Testis (tissue), 3 donors: ENCODE measurements around the gene GALC. TPM values are rescaled to one million over a fixed set of nuclear protein-coding genes. Genes with fewer than 3 reads are reported as not detected.

Experiments
- DNase-seq: peaks from one replicate; pipeline ENCODE4 v3.0.0-alpha.2; 2019
- H3K27ac ChIP-seq, 2 donors: fragments of 200-600 bp; sonication (generic); one replicate each; pipeline ENCODE4 v1.5.1; 2019
- H3K27me3 ChIP-seq: fragments of 200-600 bp; sonication (generic); one replicate; pipeline ENCODE4 v1.5.1; 2019
- H3K36me3 ChIP-seq: fragments of 200-600 bp; sonication (generic); one replicate; pipeline ENCODE4 v1.5.1; 2017; ENCODE audit warnings: low read depth; ENCODE audit errors: missing control alignments
- H3K4me1 ChIP-seq: fragments of 200-600 bp; sonication (generic); one replicate; pipeline ENCODE4 v1.5.1; 2019
- H3K4me3 ChIP-seq, 2 donors: fragments of 200-600 bp; sonication (generic); one replicate each; pipeline ENCODE4 v1.5.1; 2017 to 2019
- H3K9me3 ChIP-seq: fragments of 200-600 bp; sonication (generic); one replicate; pipeline ENCODE4 v1.5.1; 2017
- POLR2A ChIP-seq: fragments of 450-650 bp; IDR thresholded peaks from one replicate; pipeline ENCODE4 v1.6.1; 2017; ENCODE audit warnings: antibody characterized with exemption, mild to moderate bottlenecking, moderate library complexity
- WGBS, 2 donors: methylation state at CpG; one replicate each; pipeline ENCODE4 v1.1.5; 2018; 5-methylcytosine and 5-hydroxymethylcytosine counted together
- intact Hi-C: fragments of 100-400 bp; cut with DNase I; formaldehyde crosslinking; loops from one replicate; pipeline ENCODE4 v1.15.1; 2023; ENCODE audit warnings: low total_unique reads
- polyA plus RNA-seq: library from polyadenylated mRNA; stranded (reverse); fragments of 350-450 nt; fragmentation: Illumina TruSeq; extraction: RNeasy Lipid Tissue Mini Kit (QIAGEN cat#74804); gene quantifications from one replicate; pipeline ENCODE4 v1.2.3, GENCODE V29; 2014; ENCODE audit warnings: low read depth, low replicate concordance; ENCODE audit not compliant: insufficient read depth
- total RNA-seq, 2 donors: library from RNA; depleted of rRNA; stranded (reverse); fragments of >200 nt; gene quantifications; one replicate each; pipeline ENCODE4 v1.2.3, GENCODE V29; 2016
- TF ChIP-seq, protein P1 (sequence below), 3 experiments: fragments of 450-650 bp in 2 of 3; fragments of 200-600 bp in 1 of 3; sonication (generic) in 1 of 3; IDR thresholded peaks; one replicate each; pipeline ENCODE4 v1.5.1; 2016 to 2019; ENCODE audit warnings: antibody characterized with exemption in 3 of 3, mild to moderate bottlenecking in 2 of 3, moderate library complexity in 1 of 3

Gene GALC
- total and polyA plus RNA-seq, 3 donors from 2014 or later = 50.7 to 100 (median 79.6) TPM

GRCh38 chr14:87998482-87998881 lies 5.5 kb upstream of the GALC start:
- no peak for TF ChIP-seq POLR2A
- TF ChIP-seq, protein P1, sequence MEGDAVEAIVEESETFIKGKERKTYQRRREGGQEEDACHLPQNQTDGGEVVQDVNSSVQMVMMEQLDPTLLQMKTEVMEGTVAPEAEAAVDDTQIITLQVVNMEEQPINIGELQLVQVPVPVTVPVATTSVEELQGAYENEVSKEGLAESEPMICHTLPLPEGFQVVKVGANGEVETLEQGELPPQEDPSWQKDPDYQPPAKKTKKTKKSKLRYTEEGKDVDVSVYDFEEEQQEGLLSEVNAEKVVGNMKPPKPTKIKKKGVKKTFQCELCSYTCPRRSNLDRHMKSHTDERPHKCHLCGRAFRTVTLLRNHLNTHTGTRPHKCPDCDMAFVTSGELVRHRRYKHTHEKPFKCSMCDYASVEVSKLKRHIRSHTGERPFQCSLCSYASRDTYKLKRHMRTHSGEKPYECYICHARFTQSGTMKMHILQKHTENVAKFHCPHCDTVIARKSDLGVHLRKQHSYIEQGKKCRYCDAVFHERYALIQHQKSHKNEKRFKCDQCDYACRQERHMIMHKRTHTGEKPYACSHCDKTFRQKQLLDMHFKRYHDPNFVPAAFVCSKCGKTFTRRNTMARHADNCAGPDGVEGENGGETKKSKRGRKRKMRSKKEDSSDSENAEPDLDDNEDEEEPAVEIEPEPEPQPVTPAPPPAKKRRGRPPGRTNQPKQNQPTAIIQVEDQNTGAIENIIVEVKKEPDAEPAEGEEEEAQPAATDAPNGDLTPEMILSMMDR (IDR thresholded peaks at IDR 0.05) = no peak
- Histone ChIP-seq H3K9me3 (no peaks in the 10 kb centered on the region), H3K4me1 (peaks cover 35% of the 10 kb centered on the region), H3K27ac (no peak overlapping the region), H3K4me3 (no peak overlapping the region), H3K27me3 (no peaks in the 10 kb centered on the region), H3K36me3 (no peaks in the 10 kb centered on the region)
- intact Hi-C loops = no loop called here
- no peak for DNase-seq

GRCh38 chr14:87996291-87996592 lies 3.3 kb upstream of the GALC start:
- no peaks in the 10 kb centered on the region for H3K27me3 ChIP-seq
- no peaks in the 10 kb centered on the region for H3K9me3 ChIP-seq
- peak overlapping the region; percentile 18 to 98 for H3K27ac ChIP-seq
- WGBS, 2 donors = 15 to 23% methylated on average over 1 of the region's 1 CpG
- no peak for TF ChIP-seq POLR2A
- TF ChIP-seq, protein P1 (IDR thresholded peaks at IDR 0.05) = no peak
- DNase-seq = no peak
- intact Hi-C loops = no loop called here
- peaks cover 41% of the 10 kb centered on the region for H3K4me1 ChIP-seq
- H3K36me3 ChIP-seq = no peaks in the 10 kb centered on the region
- H3K4me3 ChIP-seq = no peak overlapping the region

DNA sequence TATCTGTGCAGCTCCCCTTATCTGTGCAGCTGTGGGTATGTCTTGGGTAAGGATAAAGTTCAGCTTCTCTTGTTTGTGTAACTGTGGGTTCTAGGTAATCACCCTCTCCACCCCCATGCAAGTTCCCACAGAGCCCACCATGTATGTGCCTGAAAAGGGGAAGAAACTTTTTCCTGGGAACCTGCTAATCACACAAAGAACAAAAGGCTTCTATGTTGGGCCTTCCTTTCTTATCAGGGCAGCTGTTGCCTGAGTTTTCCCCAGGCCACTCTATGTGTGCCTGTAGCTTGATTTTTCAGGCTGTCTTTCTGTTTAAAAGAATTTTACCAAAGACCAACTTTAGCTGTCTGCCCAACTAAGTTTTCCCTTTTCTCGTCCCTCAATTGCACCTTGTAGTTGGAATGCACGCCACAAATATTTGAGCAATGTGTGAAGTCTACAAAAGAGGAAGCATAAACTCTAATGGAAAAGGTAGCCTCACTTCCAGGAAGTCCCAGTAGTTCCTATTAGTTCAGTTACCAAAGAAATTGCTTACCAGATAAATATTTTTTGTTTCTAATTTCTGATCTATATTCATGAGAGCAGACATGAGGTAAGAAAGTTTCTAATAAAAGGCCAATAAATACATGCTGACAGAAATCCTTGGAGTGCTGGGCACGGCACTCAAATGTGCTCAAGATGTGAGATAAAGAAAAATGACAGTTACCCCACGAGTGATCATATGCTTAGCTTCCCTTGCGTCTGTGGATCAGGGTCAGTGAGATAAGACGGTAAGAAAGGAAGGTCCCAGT lies 2.7 kb upstream of the GALC start:
- Histone ChIP-seq H3K4me3 (no peak overlapping the region), H3K27ac (peak overlapping the region; percentile 63 to 98), H3K4me1 (peaks cover 46% of the 10 kb centered on the region), H3K27me3 (no peaks in the 10 kb centered on the region), H3K36me3 (no peaks in the 10 kb centered on the region), H3K9me3 (no peaks in the 10 kb centered on the region)
- intact Hi-C loops = no loop called here
- no peak for TF ChIP-seq POLR2A
- TF ChIP-seq, protein P1 (IDR thresholded peaks at IDR 0.05) = no peak
- DNase-seq = peak; percentile 49
- WGBS, 2 donors = 26 to 40% methylated on average over 6 of the region's 6 CpGs

DNA sequence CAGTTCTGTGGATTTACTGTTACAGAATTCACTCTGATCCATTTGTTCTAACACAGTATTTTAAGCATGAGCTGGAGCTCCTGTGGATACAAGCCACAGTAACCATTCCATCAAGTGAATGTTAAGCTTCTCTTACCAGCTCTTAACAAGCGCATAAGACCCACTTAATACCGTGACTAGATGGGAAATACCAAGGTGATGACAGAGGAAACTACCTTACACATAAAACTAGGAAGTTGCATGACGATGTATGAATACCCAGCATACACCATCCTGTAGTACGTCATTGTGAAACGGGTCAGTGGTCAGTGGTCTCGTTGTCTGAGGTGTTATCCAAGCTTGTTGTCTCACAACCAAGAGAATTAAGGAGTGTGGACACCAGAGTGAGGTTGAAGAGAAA lies 2.0 kb upstream of the GALC start:
- intact Hi-C loops = no loop called here
- 55 to 71% methylated on average over 6 of the region's 6 CpGs for WGBS, 2 donors
- H3K27ac ChIP-seq = peak overlapping the region; percentile 63 to 98

More for the DNA sequence above, 2.0 kb upstream of the GALC start:
- DNase-seq = no peak
- Histone ChIP-seq H3K4me3 (no peak overlapping the region), H3K9me3 (no peaks in the 10 kb centered on the region), H3K36me3 (no peaks in the 10 kb centered on the region), H3K4me1 (peaks cover 51% of the 10 kb centered on the region), H3K27me3 (no peaks in the 10 kb centered on the region)
- TF ChIP-seq POLR2A = no peak
- TF ChIP-seq, protein P1 (IDR thresholded peaks at IDR 0.05) = no peak
